Activated naive CD4-positive, alpha-beta T cell treated with anti-CD3 and anti-CD28 coated beads, Interleukin-2, amount 50 U/mL, for 72 hours (primary cell): ENCODE data around the gene HBA2. TPM values are rescaled to one million over a fixed set of nuclear protein-coding genes. Genes with fewer than 3 reads are reported as not detected.
"Not testable (repeated sequence)": the region's sequence is repeated elsewhere in the genome, so short reads cannot be mapped to it uniquely, and the experiment has no call there.

ENCODE experiments used
- ATAC-seq, 2 donors: fragments of 150-1000 bp; cut with Tn5 transposase; 2 replicates each; pipeline ENCODE4 v1.10.0; 2021; ENCODE audit warnings: mild to moderate bottlenecking in 2 of 2, moderate library complexity in 2 of 2
- DNase-seq, 2 donors: peaks; one replicate each; pipeline ENCODE4 v3.0.0; 2021 to 2022; ENCODE audit warnings: low spot score in 2 of 2
- H3K27ac Mint-ChIP-seq, 2 donors: one replicate each; pipeline ENCODE4 v1.8.0; 2022; ENCODE audit warnings: mild to moderate bottlenecking in 2 of 2, mixed read lengths in 2 of 2
- H3K36me3 Mint-ChIP-seq, 2 donors: one replicate each; pipeline ENCODE4 v1.8.0; 2022; ENCODE audit warnings: mixed read lengths in 2 of 2
- H3K9me3 Mint-ChIP-seq, 2 donors: one replicate each; pipeline ENCODE4 v1.8.0; 2022; ENCODE audit warnings: mixed read lengths in 2 of 2
- total RNA-seq, 2 donors: library from RNA; stranded (reverse); gene quantifications; one replicate each; pipeline ENCODE4 v1.2.3, GENCODE V29; 2022

The HBA2 gene
- total RNA-seq, 2 donors from 2014 or later = not detected

DNA sequence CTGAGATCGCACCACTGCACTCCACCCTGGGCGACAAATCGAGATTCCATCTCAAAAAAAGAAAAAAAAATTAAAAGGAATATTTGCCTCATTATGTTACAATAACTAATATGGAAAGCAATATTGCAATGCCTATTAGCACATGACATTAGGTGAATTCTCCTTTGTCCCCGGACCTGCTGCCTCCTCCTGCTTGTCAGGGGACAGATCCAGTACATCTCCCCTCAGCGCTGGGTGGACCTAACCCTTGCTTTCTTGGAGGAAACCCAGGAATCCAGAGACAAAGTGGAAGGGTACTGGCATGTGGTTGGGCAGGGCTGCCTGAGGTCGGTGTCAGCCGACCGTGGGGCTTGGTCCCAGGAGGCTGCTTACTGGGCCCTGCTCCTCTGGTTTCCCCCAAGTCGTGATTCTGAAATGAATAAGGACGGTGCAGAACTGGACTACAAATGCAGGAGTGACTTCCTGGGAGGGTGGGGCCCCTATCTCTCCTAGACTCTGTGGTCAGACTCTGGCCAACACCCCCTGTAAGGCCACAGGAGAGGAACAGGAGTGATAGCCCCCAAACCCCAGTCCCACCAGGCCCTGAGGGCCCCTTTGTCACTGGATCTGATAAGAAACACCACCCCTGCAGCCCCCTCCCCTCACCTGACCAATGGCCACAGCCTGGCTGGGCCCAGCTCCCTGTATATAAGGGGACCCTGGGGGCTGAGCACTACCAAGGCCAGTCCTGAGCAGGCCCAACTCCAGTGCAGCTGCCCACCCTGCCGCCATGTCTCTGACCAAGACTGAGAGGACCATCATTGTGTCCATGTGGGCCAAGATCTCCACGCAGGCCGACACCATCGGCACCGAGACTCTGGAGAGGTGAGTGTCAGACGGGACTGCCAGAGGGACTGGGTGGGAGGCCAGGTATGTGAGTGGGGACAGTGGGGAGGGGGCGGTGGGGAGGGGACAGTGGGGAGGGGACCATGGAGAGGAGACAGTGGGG lies 20.2 kb upstream of the HBA2 start, which contains the start of gene HBZ:
HBZ (plus strand) TSS at position 504 of the 988 bp plus-strand sequence; CDS start at position 770, 266 bp downstream.
- Mint-ChIP-seq H3K27ac (no peak within 1 kb of the TSS), H3K36me3 (no peaks in the 10 kb centered on the region), H3K9me3 (no peaks in the 10 kb centered on the region)
- no peak for DNase-seq
- ATAC-seq = no peak

DNA sequence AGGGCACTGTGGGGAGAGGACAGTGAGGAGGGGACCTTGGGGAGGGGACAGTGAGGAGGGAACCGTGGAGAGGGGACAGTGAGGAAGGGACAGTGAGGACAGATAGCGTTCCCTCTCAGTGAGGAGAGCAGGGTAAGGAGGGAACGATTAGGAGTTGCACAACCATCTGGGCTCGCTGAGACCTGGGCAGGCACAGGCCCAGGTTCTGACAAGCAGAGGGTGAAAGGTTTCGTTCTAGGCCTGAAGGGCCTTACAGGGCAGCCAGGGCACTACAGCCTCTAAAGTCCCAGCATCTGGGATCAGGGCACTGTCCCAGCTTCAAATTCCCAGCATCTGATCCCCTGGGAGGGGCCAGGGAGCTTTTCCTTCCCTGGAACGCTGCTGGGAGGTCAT lies 19.6 kb upstream of the HBA2 start:
- not testable (repeated sequence) for ATAC-seq, H3K36me3 Mint-ChIP-seq, DNase-seq, H3K9me3 Mint-ChIP-seq, H3K27ac Mint-ChIP-seq

- peak; percentile 49 to 65 for ATAC-seq
- DNase-seq, H3K27ac Mint-ChIP-seq, H3K9me3 Mint-ChIP-seq, H3K36me3 Mint-ChIP-seq: not testable (repeated sequence)
These were observed 19.0 kb upstream of the HBA2 start for GRCh38 chr16:153550-154216.

DNA sequence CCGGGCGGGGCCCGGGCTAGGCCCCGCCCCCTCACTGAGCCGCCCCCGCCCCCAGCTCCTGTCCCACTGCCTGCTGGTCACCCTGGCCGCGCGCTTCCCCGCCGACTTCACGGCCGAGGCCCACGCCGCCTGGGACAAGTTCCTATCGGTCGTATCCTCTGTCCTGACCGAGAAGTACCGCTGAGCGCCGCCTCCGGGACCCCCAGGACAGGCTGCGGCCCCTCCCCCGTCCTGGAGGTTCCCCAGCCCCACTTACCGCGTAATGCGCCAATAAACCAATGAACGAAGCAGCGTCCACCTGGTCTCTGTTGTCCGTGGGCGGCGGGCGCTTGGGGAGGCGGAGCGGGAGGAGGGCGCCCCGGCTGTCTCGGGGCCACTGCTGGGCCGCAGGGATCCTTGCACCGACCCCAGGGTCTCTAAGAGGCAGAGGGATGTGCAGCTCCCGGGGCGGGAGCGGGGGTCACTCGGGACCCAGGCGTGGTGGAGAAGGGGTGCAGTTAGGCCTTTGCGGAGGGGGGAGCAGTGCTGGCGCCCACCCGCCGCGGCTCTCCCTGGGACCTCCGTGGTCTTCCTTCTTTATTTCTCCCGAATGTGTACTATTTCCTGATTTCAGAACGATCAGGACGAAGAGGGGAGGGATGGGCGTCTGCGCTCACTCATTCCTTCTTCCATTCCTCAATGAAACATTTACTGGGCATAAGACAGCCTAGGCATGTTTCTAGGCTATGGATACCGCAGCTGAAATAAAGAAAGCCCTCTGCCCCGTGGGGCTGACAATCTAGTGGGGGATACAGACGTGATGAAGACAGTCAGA lies 18.3 kb upstream of the HBA2 start:
- Mint-ChIP-seq H3K9me3 (no peaks in the 10 kb centered on the region), H3K36me3 (no peaks in the 10 kb centered on the region), H3K27ac (no peak overlapping the region)
- no peak for DNase-seq
- ATAC-seq = peak; percentile 53 to 77

GRCh38 chr16:155031-155398 lies 17.7 kb upstream of the HBA2 start:
- no peak for DNase-seq
- Mint-ChIP-seq H3K27ac (no peak overlapping the region), H3K36me3 (no peaks in the 10 kb centered on the region), H3K9me3 (no peaks in the 10 kb centered on the region)
- no peak for ATAC-seq

DNA sequence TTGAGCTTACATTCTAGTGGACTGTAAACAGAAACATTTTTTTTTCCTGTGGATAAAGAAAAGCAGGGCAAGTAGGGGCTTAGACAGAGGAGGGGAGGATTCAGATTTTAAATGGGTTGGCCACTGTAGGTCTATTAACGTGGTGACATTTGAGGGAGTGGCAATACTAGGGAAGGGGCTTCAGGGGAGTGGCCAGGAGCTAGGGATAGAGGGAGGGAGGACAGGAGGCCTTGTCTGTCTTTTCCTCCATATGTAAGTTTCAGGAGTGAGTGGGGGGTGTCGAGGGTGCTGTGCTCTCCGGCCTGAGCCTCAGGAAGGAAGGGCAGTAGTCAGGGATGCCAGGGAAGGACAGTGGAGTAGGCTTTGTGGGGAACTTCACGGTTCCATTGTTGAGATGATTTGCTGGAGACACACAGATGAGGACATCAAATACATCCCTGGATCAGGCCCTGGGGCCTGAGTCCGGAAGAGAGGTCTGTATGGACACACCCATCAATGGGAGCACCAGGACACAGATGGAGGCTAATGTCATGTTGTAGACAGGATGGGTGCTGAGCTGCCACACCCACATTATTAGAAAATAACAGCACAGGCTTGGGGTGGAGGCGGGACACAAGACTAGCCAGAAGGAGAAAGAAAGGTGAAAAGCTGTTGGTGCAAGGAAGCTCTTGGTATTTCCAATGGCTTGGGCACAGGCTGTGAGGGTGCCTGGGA lies 13.4 kb upstream of the HBA2 start:
- no peak for DNase-seq
- no peak overlapping the region for H3K27ac Mint-ChIP-seq
- no peak for ATAC-seq
- no peaks in the 10 kb centered on the region for H3K9me3 Mint-ChIP-seq
- H3K36me3 Mint-ChIP-seq = no peaks in the 10 kb centered on the region

- H3K9me3 Mint-ChIP-seq, ATAC-seq, H3K27ac Mint-ChIP-seq, DNase-seq, H3K36me3 Mint-ChIP-seq: not testable (repeated sequence)
These were observed 12.4 kb upstream of the HBA2 start for GRCh38 chr16:160242-160641.

- DNase-seq (no peak), ATAC-seq (no peak)
- Mint-ChIP-seq H3K27ac (no peak overlapping the region), H3K36me3 (no peaks in the 10 kb centered on the region), H3K9me3 (no peaks in the 10 kb centered on the region)
These were observed 11.9 kb upstream of the HBA2 start for GRCh38 chr16:160691-161190.

DNA sequence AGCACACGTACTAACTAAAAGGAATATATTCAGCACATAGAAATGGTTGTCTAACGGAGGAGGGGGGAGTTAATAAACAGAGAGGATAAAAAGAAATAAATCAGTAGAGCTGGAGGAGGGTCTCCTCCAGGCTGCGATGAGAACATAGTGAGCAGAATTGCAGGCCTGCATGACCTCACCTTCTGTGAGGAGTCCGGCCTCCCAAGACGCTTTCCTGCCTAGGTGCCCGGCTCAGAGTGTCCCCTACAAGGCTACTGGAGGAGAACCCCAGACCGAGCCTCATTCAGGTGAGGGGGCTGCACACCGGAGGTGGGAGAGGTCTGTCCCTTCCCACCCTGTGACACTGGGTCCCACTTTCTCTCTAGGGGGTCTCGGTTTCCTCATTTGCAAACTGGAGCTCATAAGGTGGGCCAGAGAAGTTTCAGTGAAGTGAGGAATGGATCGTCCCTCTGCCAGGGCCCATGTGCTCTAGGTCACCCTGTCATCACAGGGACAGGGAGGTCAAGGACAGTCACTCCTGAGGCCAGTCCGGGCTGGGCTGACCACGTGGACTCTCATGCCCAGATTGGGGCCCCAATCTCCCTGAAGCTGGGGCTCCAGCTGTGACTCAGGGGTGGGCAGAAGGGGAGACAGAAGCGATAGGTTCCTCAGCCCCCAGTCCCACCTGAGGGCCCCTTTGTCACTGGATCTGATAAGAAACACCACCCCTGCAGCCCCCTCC lies 10.2 kb upstream of the HBA2 start:
- no peaks in the 10 kb centered on the region for H3K36me3 Mint-ChIP-seq
- H3K9me3 Mint-ChIP-seq = no peaks in the 10 kb centered on the region
- no peak overlapping the region for H3K27ac Mint-ChIP-seq
- ATAC-seq (no peak), DNase-seq (no peak)

GRCh38 chr16:163139-163538 lies 9.5 kb upstream of the HBA2 start:
- ATAC-seq, DNase-seq, H3K27ac Mint-ChIP-seq, H3K36me3 Mint-ChIP-seq, H3K9me3 Mint-ChIP-seq: not testable (repeated sequence)

DNA sequence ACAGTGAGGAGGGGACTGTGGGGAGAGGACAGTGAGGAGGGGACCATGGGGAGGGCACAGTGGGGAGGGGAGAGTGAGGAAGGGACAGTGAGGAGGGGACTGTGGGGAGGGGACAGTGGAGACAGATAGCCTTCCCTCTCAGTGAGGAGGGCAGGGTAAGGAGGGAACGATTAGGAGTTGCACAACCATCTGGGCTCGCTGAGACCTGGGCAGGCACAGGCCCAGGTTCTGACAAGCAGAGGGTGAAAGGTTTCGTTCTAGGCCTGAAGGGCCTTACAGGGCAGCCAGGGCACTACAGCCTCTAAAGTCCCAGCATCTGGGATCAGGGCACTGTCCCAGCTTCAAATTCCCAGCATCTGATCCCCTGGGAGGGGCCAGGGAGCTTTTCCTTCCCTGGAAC lies 9.0 kb upstream of the HBA2 start:
- not testable (repeated sequence) for H3K36me3 Mint-ChIP-seq, DNase-seq, H3K9me3 Mint-ChIP-seq, H3K27ac Mint-ChIP-seq, ATAC-seq

GRCh38 chr16:164134-164823 lies 8.4 kb upstream of the HBA2 start:
- not testable (repeated sequence) for H3K36me3 Mint-ChIP-seq, H3K27ac Mint-ChIP-seq, H3K9me3 Mint-ChIP-seq, DNase-seq
- peak; percentile 41 to 67 for ATAC-seq

- no peaks in the 10 kb centered on the region for H3K36me3 Mint-ChIP-seq
- ATAC-seq (peak in 1 of 2 donors; percentile 39), DNase-seq (no peak)
- H3K27ac Mint-ChIP-seq = no peak overlapping the region
- H3K9me3 Mint-ChIP-seq = no peaks in the 10 kb centered on the region
These were observed 7.7 kb upstream of the HBA2 start for GRCh38 chr16:164827-165538.

GRCh38 chr16:165539-166374 lies 6.9 kb upstream of the HBA2 start, which contains the start of gene HBM:
Gene HBM (plus strand): TSS chr16:165978. CDS start chr16:165998, 20 bp downstream.
- Mint-ChIP-seq H3K27ac (no peak within 1 kb of the TSS), H3K9me3 (no peaks in the 10 kb centered on the region), H3K36me3 (no peaks in the 10 kb centered on the region)
- ATAC-seq (peak in 1 of 2 donors; percentile 20), DNase-seq (no peak)
